Measurements from ENCODE around the gene TRERF1. TPM values are rescaled to one million over a fixed set of nuclear protein-coding genes. Genes with fewer than 3 reads are reported as not detected.

TRERF1 gene
- polyA plus RNA-seq, 3 donors, result 0.58 to 10.0 (median 2.0) TPM

DNA sequence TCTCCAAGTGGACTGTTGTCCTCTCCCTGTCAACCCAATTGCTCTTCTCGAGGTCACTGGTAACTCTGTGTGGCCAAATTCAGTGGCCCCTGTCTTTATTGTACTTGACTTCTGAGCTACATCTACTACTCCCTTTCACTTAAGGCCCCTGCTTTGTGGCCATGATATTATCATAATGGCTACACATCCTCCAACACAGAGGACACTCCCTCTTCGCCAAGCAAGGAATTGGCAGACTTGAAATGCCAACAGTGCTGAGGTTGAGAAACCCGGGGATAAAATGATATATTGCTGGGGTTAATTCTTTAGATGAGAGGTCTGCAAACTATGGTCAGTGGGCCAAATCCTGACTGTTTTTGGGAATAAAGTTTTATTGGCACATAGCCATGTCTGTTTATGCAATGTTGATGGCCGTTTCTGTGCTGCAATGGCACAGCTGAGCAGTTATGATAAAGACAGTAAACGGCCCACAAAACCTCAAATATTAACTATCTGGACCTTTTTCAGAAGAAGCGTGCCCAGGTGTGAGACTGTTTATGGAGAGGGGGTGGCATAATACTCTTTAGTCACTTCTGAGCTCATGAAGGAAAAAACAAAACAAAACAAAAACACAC is 222.1 kb downstream of the TRERF1 start:
- Histone ChIP-seq H4K20me1 (ENCODE audit: insufficient read depth, low read length) (no peaks in the 10 kb centered on the region), H3K27me3 (ENCODE audit: control insufficient read depth in 2 of 2, insufficient read depth in 2 of 2, low read length in 2 of 2) (no peaks in the 10 kb centered on the region), H3K79me2 (ENCODE audit: insufficient read depth, low read length) (no peaks in the 10 kb centered on the region), H3K27ac (ENCODE audit: low read depth in 1 of 2, low read length in 2 of 2) (no peak overlapping the region), H3K9me3 (replicated peaks in 1 of 2; ENCODE audit: control insufficient read depth in 1 of 2, insufficient read depth in 1 of 2, low read length in 2 of 2) (no peaks in the 10 kb centered on the region), H3K36me3 (replicated peaks in 1 of 2; ENCODE audit: control insufficient read depth in 1 of 2, insufficient read depth in 2 of 2, low read length in 2 of 2) (peaks cover 59 to 85% of the 10 kb centered on the region in 2 donors), H3K9ac (ENCODE audit: insufficient read depth, low read length, poor library complexity, severe bottlenecking) (no peak overlapping the region), H2AFZ (ENCODE audit: insufficient read depth, low read depth, low read length, poor library complexity, severe bottlenecking) (no peak overlapping the region), H3K4me2 (replicated peaks; ENCODE audit: extremely low read depth, low read length, poor library complexity, severe bottlenecking) (no peak overlapping the region), H3K4me3 (replicated peaks in 1 of 3; ENCODE audit: low read depth in 2 of 3, low read length in 3 of 3) (no peak overlapping the region), H3K4me1 (ENCODE audit: control insufficient read depth in 1 of 2, insufficient read depth in 2 of 2, low read length in 2 of 2) (no peaks in the 10 kb centered on the region)
- TF ChIP-seq, protein P1, sequence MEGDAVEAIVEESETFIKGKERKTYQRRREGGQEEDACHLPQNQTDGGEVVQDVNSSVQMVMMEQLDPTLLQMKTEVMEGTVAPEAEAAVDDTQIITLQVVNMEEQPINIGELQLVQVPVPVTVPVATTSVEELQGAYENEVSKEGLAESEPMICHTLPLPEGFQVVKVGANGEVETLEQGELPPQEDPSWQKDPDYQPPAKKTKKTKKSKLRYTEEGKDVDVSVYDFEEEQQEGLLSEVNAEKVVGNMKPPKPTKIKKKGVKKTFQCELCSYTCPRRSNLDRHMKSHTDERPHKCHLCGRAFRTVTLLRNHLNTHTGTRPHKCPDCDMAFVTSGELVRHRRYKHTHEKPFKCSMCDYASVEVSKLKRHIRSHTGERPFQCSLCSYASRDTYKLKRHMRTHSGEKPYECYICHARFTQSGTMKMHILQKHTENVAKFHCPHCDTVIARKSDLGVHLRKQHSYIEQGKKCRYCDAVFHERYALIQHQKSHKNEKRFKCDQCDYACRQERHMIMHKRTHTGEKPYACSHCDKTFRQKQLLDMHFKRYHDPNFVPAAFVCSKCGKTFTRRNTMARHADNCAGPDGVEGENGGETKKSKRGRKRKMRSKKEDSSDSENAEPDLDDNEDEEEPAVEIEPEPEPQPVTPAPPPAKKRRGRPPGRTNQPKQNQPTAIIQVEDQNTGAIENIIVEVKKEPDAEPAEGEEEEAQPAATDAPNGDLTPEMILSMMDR (IDR thresholded peaks at IDR 0.05), result no peak
- WGBS (ENCODE audit: insufficient coverage), result 100% methylated on average over 2 of the region's 6 CpGs
- Mint-ChIP-seq H3K27ac (peak overlapping the region in 1 of 7 donors; percentile 1), H3K9me3 (no peaks in the 10 kb centered on the region), H3K4me1 (no peaks in the 10 kb centered on the region), H3K36me3 (peaks cover 61 to 76% of the 10 kb centered on the region in 2 donors), H3K4me3 (no peak overlapping the region), H3K27me3 (ENCODE audit: low read depth in 3 of 3) (no peaks in the 10 kb centered on the region)
- no peak for DNase-seq
- intact Hi-C loops (cut with micrococcal nuclease), result loop anchor here in 1 of 2 donors (10.0 kb wide), 1 partner anchor 315 kb away; no protein-coding TSS in a partner anchor

DNA sequence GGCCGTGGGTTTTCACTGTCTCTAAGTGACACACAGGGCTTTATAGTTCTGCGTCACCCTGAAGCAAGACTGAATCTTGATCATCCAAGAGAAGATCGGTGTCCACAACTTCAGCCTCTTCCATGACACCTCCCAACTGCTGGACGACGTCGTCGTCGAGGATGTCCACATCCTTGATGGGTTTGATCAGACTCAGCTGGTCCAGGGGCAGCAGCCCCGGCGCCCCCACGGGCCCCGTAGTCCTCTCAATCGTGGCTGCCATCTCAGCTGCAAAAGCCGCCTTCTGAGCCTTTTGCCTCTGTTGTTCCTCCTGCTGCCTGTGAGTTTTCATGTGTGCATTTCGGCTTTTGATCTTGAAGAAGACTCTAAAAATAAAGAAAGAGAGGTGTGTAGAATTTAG is 223.4 kb downstream of the TRERF1 start:
- H3K27ac Mint-ChIP-seq, result no peak overlapping the region
- 94% methylated on average over 15 of the region's 15 CpGs for WGBS (ENCODE audit: insufficient coverage)
- no peaks in the 10 kb centered on the region for H3K79me2 ChIP-seq (ENCODE audit: insufficient read depth, low read length)

More for the DNA sequence above, 223.4 kb downstream of the TRERF1 start:
- no peak overlapping the region for H3K4me3 ChIP-seq (replicated peaks in 1 of 3; ENCODE audit: low read depth in 2 of 3, low read length in 3 of 3)
- no peaks in the 10 kb centered on the region for H3K9me3 Mint-ChIP-seq
- H3K4me1 Mint-ChIP-seq, result no peaks in the 10 kb centered on the region
- H3K9ac ChIP-seq (ENCODE audit: insufficient read depth, low read length, poor library complexity, severe bottlenecking), result no peak overlapping the region
- H3K27me3 Mint-ChIP-seq (ENCODE audit: low read depth in 3 of 3), result no peaks in the 10 kb centered on the region
- peaks cover 56 to 70% of the 10 kb centered on the region in 2 donors for H3K36me3 Mint-ChIP-seq
- H3K27me3 ChIP-seq (ENCODE audit: control insufficient read depth in 2 of 2, insufficient read depth in 2 of 2, low read length in 2 of 2), result no peaks in the 10 kb centered on the region
- intact Hi-C loops (cut with micrococcal nuclease), result loop anchor here in 1 of 2 donors (10.0 kb wide), 1 partner anchor 316 kb away; no protein-coding TSS in a partner anchor
- H3K4me2 ChIP-seq (replicated peaks; ENCODE audit: extremely low read depth, low read length, poor library complexity, severe bottlenecking), result no peak overlapping the region
- no peak overlapping the region for H2AFZ ChIP-seq (ENCODE audit: insufficient read depth, low read depth, low read length, poor library complexity, severe bottlenecking)
- no peaks in the 10 kb centered on the region for H3K4me1 ChIP-seq (ENCODE audit: control insufficient read depth in 1 of 2, insufficient read depth in 2 of 2, low read length in 2 of 2)
- peaks cover 59 to 72% of the 10 kb centered on the region in 2 donors for H3K36me3 ChIP-seq (replicated peaks in 1 of 2; ENCODE audit: control insufficient read depth in 1 of 2, insufficient read depth in 2 of 2, low read length in 2 of 2)
- H4K20me1 ChIP-seq (ENCODE audit: insufficient read depth, low read length), result no peaks in the 10 kb centered on the region
- TF ChIP-seq, protein P1 (IDR thresholded peaks at IDR 0.05), result no peak
- H3K4me3 Mint-ChIP-seq, result no peak overlapping the region
- no peak for DNase-seq
- H3K27ac ChIP-seq (ENCODE audit: low read depth in 1 of 2, low read length in 2 of 2), result no peak overlapping the region
- H3K9me3 ChIP-seq (replicated peaks in 1 of 2; ENCODE audit: control insufficient read depth in 1 of 2, insufficient read depth in 1 of 2, low read length in 2 of 2), result no peaks in the 10 kb centered on the region
